HG02973 (cell line): ENCODE results near the gene TMEM106A.
"Not testable (repeated sequence)": the region's sequence is repeated elsewhere in the genome, so short reads cannot be mapped to it uniquely, and the experiment has no call there.

Experiments
- ATAC-seq: cut with Tn5 transposase; IDR thresholded peaks from one replicate; pipeline ENCODE4 v1.9.1; 2021; ENCODE audit warnings: moderate library complexity; ENCODE audit not compliant: unreplicated experiment

The TMEM106A gene

GRCh38 chr17:43211480-43212402, at the start of gene TMEM106A:
Gene TMEM106A (plus strand): TSS chr17:43211875. CDS start chr17:43213042, 1,167 bp downstream.
- peak; percentile 55 for ATAC-seq

- not testable (repeated sequence) for ATAC-seq
These were observed 45.7 kb upstream of the TMEM106A start for GRCh38 chr17:43165971-43166370.

GRCh38 chr17:43169561-43170139, 42.0 kb upstream of the TMEM106A start:
- ATAC-seq, result peak; percentile 8

GRCh38 chr17:43170140-43170765, 41.4 kb upstream of the TMEM106A start:
- peak; percentile 71 for ATAC-seq

GRCh38 chr17:43170766-43171585, 40.7 kb upstream of the TMEM106A start, which contains the start of gene NBR1:
Gene NBR1 (plus strand): TSS chr17:43171214. CDS start chr17:43175800, 4,586 bp downstream.
- peak; percentile 71 for ATAC-seq

- ATAC-seq, result no peak
These were observed 39.8 kb upstream of the TMEM106A start for GRCh38 chr17:43171586-43172487.

- no peak for ATAC-seq
These were observed 36.2 kb upstream of the TMEM106A start for GRCh38 chr17:43175213-43176118.

GRCh38 chr17:43176119-43176570, 35.5 kb upstream of the TMEM106A start:
- ATAC-seq, result no peak

GRCh38 chr17:43183921-43184320, 27.8 kb upstream of the TMEM106A start:
- ATAC-seq, result no peak

- ATAC-seq, result not testable (repeated sequence)
These were observed 25.0 kb upstream of the TMEM106A start for GRCh38 chr17:43186656-43187055.

GRCh38 chr17:43193251-43193650, 18.4 kb upstream of the TMEM106A start:
- no peak for ATAC-seq

- ATAC-seq, result no peak
These were observed 12.0 kb upstream of the TMEM106A start for GRCh38 chr17:43199633-43200032.

- no peak for ATAC-seq
These were observed 11.5 kb upstream of the TMEM106A start for GRCh38 chr17:43200127-43200526.

- not testable (repeated sequence) for ATAC-seq
These were observed 8.7 kb upstream of the TMEM106A start for GRCh38 chr17:43203013-43203412.

- no peak for ATAC-seq
These were observed 1.1 kb upstream of the TMEM106A start for GRCh38 chr17:43210576-43210975.

GRCh38 chr17:43211123-43211479, 574 bp upstream of the TMEM106A start:
- ATAC-seq, result no peak

- no peak for ATAC-seq
These were observed 1.2 kb downstream of the TMEM106A start for GRCh38 chr17:43212641-43213490.

GRCh38 chr17:43213545-43213944, 1.9 kb downstream of the TMEM106A start:
- ATAC-seq, result no peak
